ENCODE results near the gene CMYA5.

Gene CMYA5

DNA sequence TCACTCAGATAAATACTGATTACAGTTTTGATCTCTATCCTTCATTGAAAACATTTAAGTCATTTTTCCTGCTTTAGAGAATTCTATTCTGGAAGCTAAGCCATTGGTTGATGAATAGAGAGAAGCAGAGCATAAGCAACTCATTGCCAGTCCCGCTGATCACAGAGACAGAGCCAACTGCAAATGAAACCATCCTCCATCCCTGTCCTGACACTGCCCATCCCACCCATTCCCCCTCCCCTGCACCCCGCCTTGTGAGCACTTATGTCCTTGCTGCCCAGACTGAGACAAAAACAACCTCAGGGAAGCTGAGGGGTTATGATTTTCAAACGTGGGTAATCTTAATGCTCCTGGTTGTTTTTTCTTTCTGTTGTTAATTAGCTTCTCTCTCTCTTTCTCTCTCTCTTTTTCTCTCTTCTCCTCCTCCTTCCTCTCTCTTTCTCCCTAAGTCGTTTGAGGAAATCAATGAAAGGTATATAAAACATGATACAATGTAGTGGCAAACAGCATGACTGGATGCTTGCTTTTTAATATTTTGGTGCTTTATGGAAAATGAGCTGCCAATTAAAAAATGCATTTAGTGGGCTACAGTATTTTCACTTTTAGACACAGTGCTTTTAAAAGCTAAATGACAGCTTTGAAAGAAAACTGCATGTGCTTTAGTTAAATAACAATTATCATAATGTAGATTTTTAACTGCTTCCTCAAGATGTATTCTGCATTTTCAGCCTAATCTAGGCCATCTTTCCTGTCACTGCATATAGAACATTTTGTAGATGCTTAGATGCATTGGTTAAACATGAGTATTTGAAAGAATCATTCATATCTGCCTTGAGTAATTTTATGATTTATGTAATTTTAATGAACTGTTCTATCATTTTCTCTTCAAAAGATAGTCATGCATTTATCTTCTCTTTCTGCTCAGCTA, 57.3 kb downstream of the CMYA5 start:
- H3K4me1 ChIP-seq (ENCODE audit: control insufficient read depth, insufficient read depth, low read length): peaks cover 4% of the 10 kb centered on the region; the same call in 1 of the 2 replicates
- no peak overlapping the region for H3K27ac ChIP-seq (ENCODE audit: low read length)
- H3K9me3 ChIP-seq (ENCODE audit: control insufficient read depth, insufficient read depth, low read length): no peaks in the 10 kb centered on the region
- no CpG with 5 or more reads among the region's 4 CpGs for WGBS (ENCODE audit: insufficient coverage, insufficient read length)
- H3K4me3 ChIP-seq (ENCODE audit: low read length): no peak overlapping the region
- no peaks in the 10 kb centered on the region for H3K27me3 ChIP-seq (ENCODE audit: control insufficient read depth, insufficient read depth, low read length)
- DNase-seq (ENCODE audit: low read depth, low spot score): no peak
- H3K36me3 ChIP-seq (ENCODE audit: control insufficient read depth, insufficient read depth, low read length): no peaks in the 10 kb centered on the region

- Histone ChIP-seq H3K4me3 (ENCODE audit: low read length) (no peak overlapping the region), H3K9me3 (ENCODE audit: control insufficient read depth, insufficient read depth, low read length) (no peaks in the 10 kb centered on the region), H3K4me1 (ENCODE audit: control insufficient read depth, insufficient read depth, low read length) (peaks cover 3% of the 10 kb centered on the region; the same call in 1 of the 2 replicates), H3K36me3 (ENCODE audit: control insufficient read depth, insufficient read depth, low read length) (no peaks in the 10 kb centered on the region), H3K27me3 (ENCODE audit: control insufficient read depth, insufficient read depth, low read length) (no peaks in the 10 kb centered on the region), H3K27ac (ENCODE audit: low read length) (no peak overlapping the region)
- WGBS (ENCODE audit: insufficient coverage, insufficient read length): no CpG with 5 or more reads among the region's 8 CpGs
- no peak for DNase-seq (ENCODE audit: low read depth, low spot score)
Measured at GRCh38 chr5:79750611-79751510, 61.2 kb downstream of the CMYA5 start.

- Histone ChIP-seq H3K4me3 (ENCODE audit: low read length) (no peak overlapping the region), H3K9me3 (ENCODE audit: control insufficient read depth, insufficient read depth, low read length) (no peaks in the 10 kb centered on the region)
Measured at GRCh38 chr5:79753092-79753491, 63.5 kb downstream of the CMYA5 start.

GRCh38 chr5:79753877-79754645, 64.4 kb downstream of the CMYA5 start:
- peaks cover 3% of the 10 kb centered on the region; the same call in 1 of the 2 replicates for H3K4me1 ChIP-seq (ENCODE audit: control insufficient read depth, insufficient read depth, low read length)

More at GRCh38 chr5:79753092-79753491, 63.5 kb downstream of the CMYA5 start:
- no CpG with 5 or more reads among the region's 1 CpG for WGBS (ENCODE audit: insufficient coverage, insufficient read length)
- Histone ChIP-seq H3K27ac (ENCODE audit: low read length) (no peak overlapping the region), H3K27me3 (ENCODE audit: control insufficient read depth, insufficient read depth, low read length) (no peaks in the 10 kb centered on the region), H3K36me3 (ENCODE audit: control insufficient read depth, insufficient read depth, low read length) (no peaks in the 10 kb centered on the region), H3K4me1 (ENCODE audit: control insufficient read depth, insufficient read depth, low read length) (peaks cover 3% of the 10 kb centered on the region; the same call in 1 of the 2 replicates)
- no peak for DNase-seq (ENCODE audit: low read depth, low spot score)

GRCh38 chr5:79754865-79755555, 65.4 kb downstream of the CMYA5 start:
- no peak overlapping the region for H3K27ac ChIP-seq (ENCODE audit: low read length)
- no CpG with 5 or more reads among the region's 7 CpGs for WGBS (ENCODE audit: insufficient coverage, insufficient read length)
- no peak overlapping the region for H3K4me3 ChIP-seq (ENCODE audit: low read length)
- no peak for DNase-seq (ENCODE audit: low read depth, low spot score)
- H3K36me3 ChIP-seq (ENCODE audit: control insufficient read depth, insufficient read depth, low read length): no peaks in the 10 kb centered on the region
- no peaks in the 10 kb centered on the region for H3K27me3 ChIP-seq (ENCODE audit: control insufficient read depth, insufficient read depth, low read length)
- H3K9me3 ChIP-seq (ENCODE audit: control insufficient read depth, insufficient read depth, low read length): no peaks in the 10 kb centered on the region
- peaks cover 3% of the 10 kb centered on the region; the same call in 1 of the 2 replicates for H3K4me1 ChIP-seq (ENCODE audit: control insufficient read depth, insufficient read depth, low read length)

More at GRCh38 chr5:79753877-79754645, 64.4 kb downstream of the CMYA5 start:
- no peaks in the 10 kb centered on the region for H3K27me3 ChIP-seq (ENCODE audit: control insufficient read depth, insufficient read depth, low read length)
- WGBS (ENCODE audit: insufficient coverage, insufficient read length): no CpG with 5 or more reads among the region's 8 CpGs
- H3K4me3 ChIP-seq (ENCODE audit: low read length): no peak overlapping the region
- DNase-seq (ENCODE audit: low read depth, low spot score): no peak
- H3K27ac ChIP-seq (ENCODE audit: low read length): no peak overlapping the region
- H3K36me3 ChIP-seq (ENCODE audit: control insufficient read depth, insufficient read depth, low read length): no peaks in the 10 kb centered on the region
- no peaks in the 10 kb centered on the region for H3K9me3 ChIP-seq (ENCODE audit: control insufficient read depth, insufficient read depth, low read length)

- DNase-seq (ENCODE audit: low read depth, low spot score): no peak
- no peaks in the 10 kb centered on the region for H3K4me1 ChIP-seq (ENCODE audit: control insufficient read depth, insufficient read depth, low read length)
- H3K27me3 ChIP-seq (ENCODE audit: control insufficient read depth, insufficient read depth, low read length): no peaks in the 10 kb centered on the region
- H3K4me3 ChIP-seq (ENCODE audit: low read length): no peak overlapping the region
- WGBS (ENCODE audit: insufficient coverage, insufficient read length): no CpG with 5 or more reads among the region's 4 CpGs
- H3K9me3 ChIP-seq (ENCODE audit: control insufficient read depth, insufficient read depth, low read length): no peaks in the 10 kb centered on the region
- no peaks in the 10 kb centered on the region for H3K36me3 ChIP-seq (ENCODE audit: control insufficient read depth, insufficient read depth, low read length)
- H3K27ac ChIP-seq (ENCODE audit: low read length): no peak overlapping the region
Measured at GRCh38 chr5:79756076-79756475, 66.4 kb downstream of the CMYA5 start.

- Histone ChIP-seq H3K27me3 (ENCODE audit: control insufficient read depth, insufficient read depth, low read length) (no peaks in the 10 kb centered on the region), H3K4me3 (ENCODE audit: low read length) (no peak overlapping the region), H3K36me3 (ENCODE audit: control insufficient read depth, insufficient read depth, low read length) (no peaks in the 10 kb centered on the region), H3K27ac (ENCODE audit: low read length) (no peak overlapping the region), H3K9me3 (ENCODE audit: control insufficient read depth, insufficient read depth, low read length) (no peaks in the 10 kb centered on the region), H3K4me1 (ENCODE audit: control insufficient read depth, insufficient read depth, low read length) (no peaks in the 10 kb centered on the region)
- no peak for DNase-seq (ENCODE audit: low read depth, low spot score)
- no CpG with 5 or more reads among the region's 2 CpGs for WGBS (ENCODE audit: insufficient coverage, insufficient read length)
Measured at GRCh38 chr5:79759436-79759835, 69.8 kb downstream of the CMYA5 start.

DNA sequence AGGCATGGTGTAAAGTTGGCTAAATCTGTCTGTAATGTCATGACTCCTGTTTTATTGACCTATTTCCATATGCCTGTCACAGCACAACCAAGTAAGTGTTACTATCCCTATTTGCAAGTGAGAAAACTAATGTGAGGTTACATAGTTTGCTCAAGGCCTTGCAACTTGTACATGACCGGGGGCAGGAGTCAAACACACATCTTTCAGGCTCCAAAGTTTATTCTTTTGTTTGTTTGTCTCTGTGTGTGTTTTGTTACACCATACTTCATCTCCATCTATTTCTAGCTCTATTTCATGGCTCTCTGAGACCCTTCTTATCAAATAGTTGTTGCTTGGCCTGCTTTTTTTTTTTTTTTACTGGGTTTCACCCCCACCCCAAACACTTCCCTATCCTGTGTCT, 70.2 kb downstream of the CMYA5 start:
- WGBS (ENCODE audit: insufficient coverage, insufficient read length): no CpG with 5 or more reads among the region's 1 CpG
- H3K27me3 ChIP-seq (ENCODE audit: control insufficient read depth, insufficient read depth, low read length): no peaks in the 10 kb centered on the region

GRCh38 chr5:79762929-79763328, 73.3 kb downstream of the CMYA5 start:
- DNase-seq (ENCODE audit: low read depth, low spot score): no peak
- Histone ChIP-seq H3K27ac (ENCODE audit: low read length) (no peak overlapping the region), H3K36me3 (ENCODE audit: control insufficient read depth, insufficient read depth, low read length) (no peaks in the 10 kb centered on the region), H3K4me1 (ENCODE audit: control insufficient read depth, insufficient read depth, low read length) (no peaks in the 10 kb centered on the region), H3K9me3 (ENCODE audit: control insufficient read depth, insufficient read depth, low read length) (no peaks in the 10 kb centered on the region), H3K4me3 (ENCODE audit: low read length) (no peak overlapping the region), H3K27me3 (ENCODE audit: control insufficient read depth, insufficient read depth, low read length) (no peaks in the 10 kb centered on the region)
- no CpG with 5 or more reads among the region's 10 CpGs for WGBS (ENCODE audit: insufficient coverage, insufficient read length)

More for the DNA sequence above, 70.2 kb downstream of the CMYA5 start:
- no peaks in the 10 kb centered on the region for H3K36me3 ChIP-seq (ENCODE audit: control insufficient read depth, insufficient read depth, low read length)
- no peaks in the 10 kb centered on the region for H3K9me3 ChIP-seq (ENCODE audit: control insufficient read depth, insufficient read depth, low read length)
- no peak overlapping the region for H3K27ac ChIP-seq (ENCODE audit: low read length)
- no peak overlapping the region for H3K4me3 ChIP-seq (ENCODE audit: low read length)
- no peaks in the 10 kb centered on the region for H3K4me1 ChIP-seq (ENCODE audit: control insufficient read depth, insufficient read depth, low read length)
- no peak for DNase-seq (ENCODE audit: low read depth, low spot score)

Measured in iPS DF 6.9 (cell line).